ENCODE measurements around the gene NBEAL2. TPM values are rescaled to one million over a fixed set of nuclear protein-coding genes. Genes with fewer than 3 reads are reported as not detected.

The NBEAL2 gene
- polyA plus RNA-seq (2012; ENCODE audit: insufficient read depth, insufficient read length, low read depth): 16.3 TPM

GRCh38 chr3:46978985-46979944, at the start of gene NBEAL2:
TSS of gene NBEAL2 (plus strand) at chr3:46979666. CDS start at chr3:46979862, 196 bp downstream.
- peak; percentile 92 for DNase-seq
- H3K27me3 ChIP-seq: no peaks in the 10 kb centered on the region
- no peaks in the 10 kb centered on the region for H3K36me3 ChIP-seq
- H3K4me3 ChIP-seq (ENCODE audit: low read depth, low read length): peak within 1 kb of the TSS; percentile 63
- TF ChIP-seq CTCF (IDR thresholded peaks at IDR 0.05; ENCODE audit: low read depth, low read length): no peak
- no peaks in the 10 kb centered on the region for H3K9me3 ChIP-seq
- no peaks in the 10 kb centered on the region for H3K4me1 ChIP-seq

GRCh38 chr3:46930166-46930944, 49.1 kb upstream of the NBEAL2 start:
- H3K36me3 ChIP-seq: no peaks in the 10 kb centered on the region; the same call in 1 of the 2 replicates
- H3K4me1 ChIP-seq: peaks cover 25% of the 10 kb centered on the region
- H3K9me3 ChIP-seq: no peaks in the 10 kb centered on the region
- no peak overlapping the region for H3K4me3 ChIP-seq (ENCODE audit: low read depth, low read length)
- TF ChIP-seq CTCF (IDR thresholded peaks at IDR 0.05; ENCODE audit: low read depth, low read length): no peak
- DNase-seq: no peak
- H3K27me3 ChIP-seq: no peaks in the 10 kb centered on the region

GRCh38 chr3:46930945-46931403, 48.5 kb upstream of the NBEAL2 start:
- Histone ChIP-seq H3K36me3 (no peaks in the 10 kb centered on the region; the same call in 1 of the 2 replicates), H3K4me1 (peaks cover 29% of the 10 kb centered on the region), H3K4me3 (ENCODE audit: low read depth, low read length) (no peak overlapping the region), H3K9me3 (no peaks in the 10 kb centered on the region), H3K27me3 (no peaks in the 10 kb centered on the region)
- DNase-seq: no peak
- TF ChIP-seq CTCF (IDR thresholded peaks at IDR 0.05; ENCODE audit: low read depth, low read length): no peak

GRCh38 chr3:46931631-46932331, 47.7 kb upstream of the NBEAL2 start:
- no peaks in the 10 kb centered on the region; the same call in 1 of the 2 replicates for H3K36me3 ChIP-seq
- DNase-seq: peak; percentile 33
- H3K4me3 ChIP-seq (ENCODE audit: low read depth, low read length): no peak overlapping the region
- H3K27me3 ChIP-seq: no peaks in the 10 kb centered on the region
- TF ChIP-seq CTCF (IDR thresholded peaks at IDR 0.05; ENCODE audit: low read depth, low read length): no peak
- H3K9me3 ChIP-seq: no peaks in the 10 kb centered on the region
- H3K4me1 ChIP-seq: peaks cover 31% of the 10 kb centered on the region

GRCh38 chr3:46932455-46933225, 46.8 kb upstream of the NBEAL2 start:
- Histone ChIP-seq H3K4me3 (ENCODE audit: low read depth, low read length) (no peak overlapping the region), H3K4me1 (peaks cover 31% of the 10 kb centered on the region), H3K36me3 (no peaks in the 10 kb centered on the region; the same call in 1 of the 2 replicates), H3K27me3 (no peaks in the 10 kb centered on the region), H3K9me3 (no peaks in the 10 kb centered on the region)
- DNase-seq: no peak
- no peak for TF ChIP-seq CTCF (IDR thresholded peaks at IDR 0.05; ENCODE audit: low read depth, low read length)
